Measurements from ENCODE around the gene CLNK. TPM values are rescaled to one million over a fixed set of nuclear protein-coding genes. Genes with fewer than 3 reads are reported as not detected.

The CLNK gene
- total RNA-seq, 1 donor from 2014 or later: not detected

- Histone ChIP-seq H3K27me3 (ENCODE audit: low read depth) (peaks cover 24% of the 10 kb centered on the region), H3K9me3 (replicated peaks) (no peaks in the 10 kb centered on the region), H3K27ac (replicated peaks) (no peak overlapping the region), H3K4me3 (no peak overlapping the region), H3K36me3 (no peaks in the 10 kb centered on the region), H3K4me1 (no peaks in the 10 kb centered on the region)
- intact Hi-C loops (cut with micrococcal nuclease): no loop called here
- DNase-seq: no peak
- TF ChIP-seq, protein P1, sequence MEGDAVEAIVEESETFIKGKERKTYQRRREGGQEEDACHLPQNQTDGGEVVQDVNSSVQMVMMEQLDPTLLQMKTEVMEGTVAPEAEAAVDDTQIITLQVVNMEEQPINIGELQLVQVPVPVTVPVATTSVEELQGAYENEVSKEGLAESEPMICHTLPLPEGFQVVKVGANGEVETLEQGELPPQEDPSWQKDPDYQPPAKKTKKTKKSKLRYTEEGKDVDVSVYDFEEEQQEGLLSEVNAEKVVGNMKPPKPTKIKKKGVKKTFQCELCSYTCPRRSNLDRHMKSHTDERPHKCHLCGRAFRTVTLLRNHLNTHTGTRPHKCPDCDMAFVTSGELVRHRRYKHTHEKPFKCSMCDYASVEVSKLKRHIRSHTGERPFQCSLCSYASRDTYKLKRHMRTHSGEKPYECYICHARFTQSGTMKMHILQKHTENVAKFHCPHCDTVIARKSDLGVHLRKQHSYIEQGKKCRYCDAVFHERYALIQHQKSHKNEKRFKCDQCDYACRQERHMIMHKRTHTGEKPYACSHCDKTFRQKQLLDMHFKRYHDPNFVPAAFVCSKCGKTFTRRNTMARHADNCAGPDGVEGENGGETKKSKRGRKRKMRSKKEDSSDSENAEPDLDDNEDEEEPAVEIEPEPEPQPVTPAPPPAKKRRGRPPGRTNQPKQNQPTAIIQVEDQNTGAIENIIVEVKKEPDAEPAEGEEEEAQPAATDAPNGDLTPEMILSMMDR (IDR thresholded peaks at IDR 0.05; ENCODE audit: borderline replicate concordance): no peak
Observed at GRCh38 chr4:10590896-10591295, 93.7 kb downstream of the CLNK start.

- TF ChIP-seq, protein P1 (IDR thresholded peaks at IDR 0.05; ENCODE audit: borderline replicate concordance): no peak
- H3K4me3 ChIP-seq: no peak overlapping the region
- no peak for DNase-seq
- H3K36me3 ChIP-seq: no peaks in the 10 kb centered on the region
- H3K27ac ChIP-seq (replicated peaks): no peak overlapping the region
- no peaks in the 10 kb centered on the region for H3K4me1 ChIP-seq
- intact Hi-C loops (cut with micrococcal nuclease): no loop called here
- no peaks in the 10 kb centered on the region for H3K9me3 ChIP-seq (replicated peaks)
- H3K27me3 ChIP-seq (ENCODE audit: low read depth): peaks cover 24% of the 10 kb centered on the region
Observed at GRCh38 chr4:10589799-10590198, 94.8 kb downstream of the CLNK start.

GRCh38 chr4:10589321-10589720 is 95.2 kb downstream of the CLNK start:
- TF ChIP-seq, protein P1 (IDR thresholded peaks at IDR 0.05; ENCODE audit: borderline replicate concordance): no peak

GRCh38 chr4:10587697-10588096 is 96.9 kb downstream of the CLNK start:
- Histone ChIP-seq H3K27ac (replicated peaks) (no peak overlapping the region), H3K4me3 (no peak overlapping the region), H3K27me3 (ENCODE audit: low read depth) (peaks cover 24% of the 10 kb centered on the region), H3K9me3 (replicated peaks) (no peaks in the 10 kb centered on the region), H3K4me1 (peaks cover 9% of the 10 kb centered on the region), H3K36me3 (no peaks in the 10 kb centered on the region)
- DNase-seq: no peak
- intact Hi-C loops (cut with micrococcal nuclease): no loop called here
- TF ChIP-seq, protein P1 (IDR thresholded peaks at IDR 0.05; ENCODE audit: borderline replicate concordance): no peak

More at GRCh38 chr4:10589321-10589720, 95.2 kb downstream of the CLNK start:
- Histone ChIP-seq H3K27me3 (ENCODE audit: low read depth) (peaks cover 24% of the 10 kb centered on the region), H3K9me3 (replicated peaks) (no peaks in the 10 kb centered on the region), H3K4me3 (no peak overlapping the region), H3K4me1 (peaks cover 2% of the 10 kb centered on the region), H3K27ac (replicated peaks) (no peak overlapping the region), H3K36me3 (no peaks in the 10 kb centered on the region)
- intact Hi-C loops (cut with micrococcal nuclease): no loop called here
- no peak for DNase-seq

DNA sequence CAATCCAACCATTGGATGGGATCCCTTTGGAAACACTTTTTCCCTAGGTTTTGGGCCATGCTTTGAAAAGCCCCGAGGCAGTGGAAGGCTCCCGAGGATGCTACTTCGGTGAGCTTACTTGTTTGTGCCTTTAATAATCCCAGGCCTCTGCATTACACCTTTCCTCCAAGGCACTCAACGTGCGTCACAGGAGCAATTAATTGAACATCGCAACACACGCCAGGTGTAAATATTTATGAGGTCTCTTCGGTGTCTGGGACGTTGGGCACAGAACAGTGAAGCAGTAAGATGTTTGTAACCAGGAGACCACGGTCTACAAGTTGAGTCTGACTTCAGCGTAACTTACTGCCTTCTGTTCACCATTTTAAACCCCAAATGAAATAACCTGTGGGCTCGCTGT is 97.3 kb downstream of the CLNK start:
- DNase-seq: no peak
- Histone ChIP-seq H3K36me3 (no peaks in the 10 kb centered on the region), H3K4me1 (peaks cover 9% of the 10 kb centered on the region), H3K27ac (replicated peaks) (no peak overlapping the region), H3K4me3 (no peak overlapping the region), H3K27me3 (ENCODE audit: low read depth) (peaks cover 24% of the 10 kb centered on the region), H3K9me3 (replicated peaks) (no peaks in the 10 kb centered on the region)
- intact Hi-C loops (cut with micrococcal nuclease): no loop called here
- TF ChIP-seq, protein P1 (IDR thresholded peaks at IDR 0.05; ENCODE audit: borderline replicate concordance): no peak

Data from left ventricle myocardium inferior (tissue), 1 donor.